Brain microvascular endothelial cell (primary cell): Measurements from ENCODE around the gene APP.
A peak's percentile ranks its signal among the peaks of the same experiment; 100 is the strongest.

Experiments used
- DNase-seq: peaks from one replicate; pipeline ENCODE4 v3.0.0-alpha.2; 2020
- H3K27ac ChIP-seq: fragments of 250-450 bp; sonication (Bioruptor Pico); 2 replicates; pipeline ENCODE4 v1.5.1; 2020; ENCODE audit warnings: mild to moderate bottlenecking, moderate library complexity
- H3K27me3 ChIP-seq: fragments of 250-450 bp; sonication (Bioruptor Pico); replicated peaks from 2 replicates; pipeline ENCODE4 v1.5.1; 2020; ENCODE audit warnings: mild to moderate bottlenecking
- H3K36me3 ChIP-seq: fragments of 250-450 bp; sonication (Bioruptor Pico); replicated peaks from 2 replicates; pipeline ENCODE4 v1.5.1; 2020; ENCODE audit warnings: mild to moderate bottlenecking
- H3K4me3 ChIP-seq: 2 replicates; pipeline ENCODE4 v1.5.1; 2011; ENCODE audit warnings: low read depth, mild to moderate bottlenecking, control low read depth, low read length, moderate library complexity
- CTCF ChIP-seq: IDR thresholded peaks from 2 replicates; pipeline ENCODE4 v1.5.1; 2011; ENCODE audit warnings: low read depth, mild to moderate bottlenecking, moderate library complexity, low read length, control low read depth, inconsistent platforms; ENCODE audit errors: missing control alignments
- in situ Hi-C: cut with HindIII; loops from 2 replicates; pipeline ENCODE4 v1.10.0; 2017; ENCODE audit warnings: low sequenced_read_pairs, low pct_ligation_motif_present

Gene APP

GRCh38 chr21:26079366-26079765 is 91.2 kb downstream of the APP start:
- DNase-seq: no peak
- in situ Hi-C loops: no loop called here
- Histone ChIP-seq H3K4me3 (no peak overlapping the region), H3K27ac (peak overlapping the region; percentile 56), H3K36me3 (no peaks in the 10 kb centered on the region), H3K27me3 (no peaks in the 10 kb centered on the region)
- TF ChIP-seq CTCF: no peak

GRCh38 chr21:26077521-26077920 is 93.0 kb downstream of the APP start:
- H3K27me3 ChIP-seq: no peaks in the 10 kb centered on the region
- no peak for DNase-seq
- H3K4me3 ChIP-seq: no peak overlapping the region
- no peaks in the 10 kb centered on the region for H3K36me3 ChIP-seq
- no peak for TF ChIP-seq CTCF
- in situ Hi-C loops: no loop called here
- H3K27ac ChIP-seq: no peak overlapping the region

GRCh38 chr21:26072666-26073615 is 97.6 kb downstream of the APP start:
- no peaks in the 10 kb centered on the region for H3K36me3 ChIP-seq
- TF ChIP-seq CTCF: no peak
- no peaks in the 10 kb centered on the region for H3K27me3 ChIP-seq
- in situ Hi-C loops: no loop called here
- peak; percentile 87 for DNase-seq
- H3K4me3 ChIP-seq: no peak overlapping the region
- peak overlapping the region; percentile 36 for H3K27ac ChIP-seq

- Histone ChIP-seq H3K27me3 (no peaks in the 10 kb centered on the region), H3K4me3 (no peak overlapping the region), H3K27ac (peak overlapping the region; percentile 36), H3K36me3 (no peaks in the 10 kb centered on the region)
- TF ChIP-seq CTCF: no peak
- peak; percentile 48 for DNase-seq
- in situ Hi-C loops: no loop called here
These were observed 99.6 kb downstream of the APP start for GRCh38 chr21:26070822-26071425.

GRCh38 chr21:26070121-26070520 is 100.4 kb downstream of the APP start:
- Histone ChIP-seq H3K36me3 (no peaks in the 10 kb centered on the region), H3K4me3 (no peak overlapping the region), H3K27me3 (no peaks in the 10 kb centered on the region), H3K27ac (no peak overlapping the region)
- in situ Hi-C loops: no loop called here
- no peak for DNase-seq
- TF ChIP-seq CTCF: no peak
